GM19324 (cell line): ENCODE data around the gene GUCD1.

Experiments
- ATAC-seq: cut with Tn5 transposase; IDR thresholded peaks from one replicate; pipeline ENCODE4 v1.9.1; 2021; ENCODE audit warnings: mild to moderate bottlenecking, moderate library complexity; ENCODE audit not compliant: unreplicated experiment, low FRiP score

The GUCD1 gene

GRCh38 chr22:24507716-24508115 is 47.2 kb downstream of the GUCD1 start:
- no peak for ATAC-seq

DNA sequence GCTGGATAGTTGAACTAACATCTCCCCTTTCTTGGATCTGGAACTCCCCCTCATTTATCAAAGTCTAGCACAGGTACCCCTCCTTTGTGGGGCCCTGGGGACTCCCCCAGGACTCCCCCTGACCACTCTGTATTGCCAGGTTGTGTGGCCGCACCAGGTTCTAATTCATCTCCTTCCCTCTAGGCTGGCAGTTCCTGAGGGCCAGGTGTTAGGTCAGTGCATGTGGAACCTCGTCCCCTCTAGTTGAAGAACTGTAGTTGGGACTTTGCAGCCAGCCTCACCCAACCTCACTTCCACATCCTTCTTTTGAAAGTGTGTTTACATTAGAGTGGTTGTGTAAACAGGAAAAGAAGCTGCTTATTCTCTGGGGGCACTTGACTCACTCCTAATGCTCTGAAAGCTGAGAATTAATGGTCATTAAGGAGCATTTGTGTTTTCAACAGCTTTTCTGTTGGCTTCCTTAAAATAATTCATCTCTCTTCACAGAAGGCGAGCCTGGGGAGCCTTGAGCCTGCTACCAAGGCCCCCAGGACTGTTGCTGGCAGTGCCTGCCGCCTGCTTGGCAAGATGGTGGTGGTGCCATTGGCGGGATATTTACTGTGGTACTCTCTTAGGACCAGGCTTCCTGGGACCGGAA is 48.0 kb downstream of the GUCD1 start:
- no peak for ATAC-seq

DNA sequence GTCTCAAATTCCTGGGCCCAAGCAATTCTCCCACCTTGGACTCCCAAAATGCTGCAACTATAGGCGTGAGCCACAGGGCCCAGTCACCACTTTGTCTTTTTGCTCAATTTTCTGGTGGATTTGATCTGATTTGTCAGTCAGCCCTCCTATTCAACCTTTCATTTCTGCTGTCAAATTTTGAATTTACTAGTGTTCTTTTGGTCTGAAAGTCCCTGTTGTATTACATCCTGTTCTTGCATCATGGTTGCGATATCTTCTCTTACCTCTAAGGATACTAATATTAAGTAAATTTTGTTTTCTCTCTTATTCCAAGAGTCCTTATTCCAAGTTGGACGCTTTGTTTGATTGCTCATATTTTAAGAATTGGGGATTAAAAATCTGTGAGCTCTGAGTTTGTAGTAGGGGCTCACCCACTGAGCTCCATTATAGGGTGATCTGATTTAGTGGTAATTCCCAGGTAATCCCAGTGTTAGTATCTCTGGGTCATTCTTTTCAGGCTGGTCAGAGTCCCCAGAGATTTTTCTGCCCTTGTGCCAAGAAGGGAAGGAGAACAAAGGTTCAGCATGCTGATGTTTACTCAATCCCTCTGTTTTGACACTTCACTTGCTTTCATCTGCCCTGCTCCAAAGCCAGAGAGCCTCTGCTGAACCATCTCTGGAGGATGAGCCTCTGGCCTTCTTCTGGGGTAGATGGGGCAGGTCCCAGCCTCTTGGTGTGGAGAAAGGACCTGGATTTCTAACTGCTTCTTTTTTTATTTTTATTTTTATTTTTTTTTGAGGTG is 49.8 kb downstream of the GUCD1 start:
- ATAC-seq: no peak

- ATAC-seq: no peak
Measured at GRCh38 chr22:24504540-24504939, 50.4 kb downstream of the GUCD1 start.

- ATAC-seq: no peak
Measured at GRCh38 chr22:24503843-24504338, 51.0 kb downstream of the GUCD1 start.

DNA sequence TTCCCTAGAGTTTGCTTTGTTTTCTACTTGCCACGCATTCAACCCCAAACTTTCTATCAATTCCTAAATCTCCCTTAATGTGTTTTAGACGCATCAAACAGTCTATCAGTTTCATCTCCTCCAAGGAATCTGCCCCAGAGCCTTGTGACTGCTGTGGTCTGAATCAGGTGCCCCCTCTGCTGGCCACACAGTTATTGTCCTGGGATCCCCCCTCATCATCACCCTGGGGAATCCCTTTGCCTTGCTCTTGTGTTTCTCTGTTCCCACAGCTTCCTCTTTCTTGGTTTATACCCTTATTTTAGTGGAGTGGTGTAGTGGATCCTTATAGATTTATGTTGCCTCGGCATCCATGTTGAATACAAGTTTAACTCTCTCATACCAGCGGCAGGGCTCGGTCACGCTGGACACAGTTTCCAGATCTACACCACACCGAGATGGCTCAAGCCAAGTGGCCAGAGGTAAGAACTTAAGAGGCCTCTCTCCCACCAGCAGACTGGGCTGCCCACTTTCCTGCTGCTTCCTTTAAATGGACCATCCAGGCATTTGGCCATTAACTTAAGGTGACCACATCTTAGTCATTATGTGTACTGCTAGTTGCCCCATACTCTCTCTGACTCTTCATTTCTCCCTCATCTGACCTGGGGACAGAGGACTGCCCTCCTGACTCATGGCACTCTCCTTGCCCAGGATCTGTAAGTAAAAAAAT is 51.6 kb downstream of the GUCD1 start:
- no peak for ATAC-seq

DNA sequence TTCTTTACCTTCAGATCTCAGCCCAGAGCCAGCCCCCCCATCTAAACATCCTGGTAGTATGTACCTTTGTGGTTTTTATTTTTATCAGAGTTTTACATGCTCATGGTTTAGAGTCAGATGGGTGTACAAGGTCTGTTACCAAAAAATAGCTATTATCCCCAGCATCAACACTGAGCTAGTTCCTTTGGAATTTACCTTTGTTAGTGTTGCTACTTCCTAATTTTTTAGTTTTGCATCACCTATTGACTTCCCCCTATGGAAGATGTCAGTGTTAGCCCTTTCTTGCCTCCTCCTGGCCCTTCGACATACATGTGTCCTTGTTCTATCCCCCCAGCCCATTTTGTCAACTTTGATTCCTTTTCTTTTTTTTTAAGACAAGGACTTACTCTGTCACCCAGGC is 52.4 kb downstream of the GUCD1 start:
- no peak for ATAC-seq

- no peak for ATAC-seq
Measured at GRCh38 chr22:24502034-24502433, 52.9 kb downstream of the GUCD1 start.

- no peak for ATAC-seq
Measured at GRCh38 chr22:24501301-24502005, 53.5 kb downstream of the GUCD1 start.

DNA sequence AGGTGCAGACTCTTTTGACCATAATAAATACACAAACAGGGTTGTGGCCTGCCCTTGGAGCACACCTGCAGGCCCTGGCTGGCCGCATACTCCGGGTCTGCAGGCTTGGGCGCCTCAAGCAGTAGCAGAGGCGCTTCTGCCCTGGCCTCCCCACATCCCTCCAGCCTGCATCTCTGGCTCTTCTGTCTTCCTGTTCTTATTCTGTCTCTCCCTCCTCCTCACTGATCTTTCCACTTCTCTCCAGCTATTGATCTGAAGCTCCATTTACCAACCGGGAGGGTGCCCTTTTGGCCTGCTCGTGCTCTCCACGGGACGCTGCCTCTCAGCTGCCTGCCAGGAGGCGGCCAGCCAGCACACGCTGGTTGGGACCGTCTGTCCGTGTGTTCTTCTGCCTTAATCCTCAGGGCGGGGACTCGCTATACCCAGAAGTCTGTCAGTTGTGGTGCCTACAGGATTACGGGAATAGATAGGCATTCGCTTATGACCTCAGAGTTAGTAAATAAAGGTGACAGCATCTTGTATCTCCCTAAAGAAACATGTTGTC is 54.6 kb downstream of the GUCD1 start:
- no peak for ATAC-seq

DNA sequence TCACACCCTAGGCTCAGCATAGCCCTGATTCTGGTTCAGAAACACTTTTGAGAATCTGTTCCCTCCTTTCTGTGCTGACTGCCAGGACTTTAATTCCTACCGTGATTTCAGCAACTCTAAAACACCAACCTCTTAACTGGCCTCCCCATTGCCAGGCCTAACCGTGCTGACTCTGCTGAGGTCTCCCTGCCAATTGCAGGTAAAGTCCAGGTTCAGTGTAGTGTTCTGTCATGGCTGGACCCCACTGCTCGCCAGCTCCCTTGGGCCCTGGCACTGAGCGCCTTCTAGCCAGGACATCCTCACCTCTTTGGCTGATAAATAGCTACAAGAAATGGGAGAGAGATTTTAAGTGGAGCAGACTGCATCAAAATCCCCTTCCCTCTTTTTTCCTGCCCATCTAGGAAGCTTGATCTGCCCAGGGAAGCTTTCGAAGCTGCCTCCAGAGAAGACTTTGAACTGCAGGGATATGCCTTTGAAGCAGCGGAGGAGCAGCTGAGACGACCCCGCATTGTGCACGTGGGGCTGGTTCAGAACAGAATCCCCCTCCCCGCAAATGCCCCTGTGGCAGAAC is 55.1 kb downstream of the GUCD1 start:
- ATAC-seq: no peak

- ATAC-seq: no peak
Measured at GRCh38 chr22:24498824-24499223, 56.1 kb downstream of the GUCD1 start.

DNA sequence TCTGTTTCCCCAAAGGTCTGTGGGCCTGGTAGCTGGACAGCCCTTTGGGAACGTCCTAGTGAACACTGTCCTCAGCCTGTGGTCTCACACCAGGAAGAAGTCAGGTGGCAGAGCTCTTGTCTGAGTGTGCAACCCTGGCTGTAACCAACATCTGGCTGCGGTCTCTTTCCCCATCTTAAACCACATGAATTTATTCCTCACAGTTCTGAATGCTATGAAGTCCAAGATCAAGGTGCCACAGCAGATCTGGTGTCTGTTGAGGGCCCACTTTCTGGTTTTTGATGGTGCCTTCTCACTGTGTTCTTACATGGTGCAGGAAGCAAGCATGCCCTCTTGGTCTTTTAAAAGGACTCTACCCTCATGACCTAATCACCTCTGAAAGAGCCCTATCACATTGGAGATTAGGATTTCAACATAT is 57.1 kb downstream of the GUCD1 start:
- no peak for ATAC-seq

- no peak for ATAC-seq
Measured at GRCh38 chr22:24496661-24497060, 58.3 kb downstream of the GUCD1 start.

GRCh38 chr22:24496234-24496633 is 58.7 kb downstream of the GUCD1 start:
- no peak for ATAC-seq

GRCh38 chr22:24495365-24495675 is 59.6 kb downstream of the GUCD1 start:
- no peak for ATAC-seq

DNA sequence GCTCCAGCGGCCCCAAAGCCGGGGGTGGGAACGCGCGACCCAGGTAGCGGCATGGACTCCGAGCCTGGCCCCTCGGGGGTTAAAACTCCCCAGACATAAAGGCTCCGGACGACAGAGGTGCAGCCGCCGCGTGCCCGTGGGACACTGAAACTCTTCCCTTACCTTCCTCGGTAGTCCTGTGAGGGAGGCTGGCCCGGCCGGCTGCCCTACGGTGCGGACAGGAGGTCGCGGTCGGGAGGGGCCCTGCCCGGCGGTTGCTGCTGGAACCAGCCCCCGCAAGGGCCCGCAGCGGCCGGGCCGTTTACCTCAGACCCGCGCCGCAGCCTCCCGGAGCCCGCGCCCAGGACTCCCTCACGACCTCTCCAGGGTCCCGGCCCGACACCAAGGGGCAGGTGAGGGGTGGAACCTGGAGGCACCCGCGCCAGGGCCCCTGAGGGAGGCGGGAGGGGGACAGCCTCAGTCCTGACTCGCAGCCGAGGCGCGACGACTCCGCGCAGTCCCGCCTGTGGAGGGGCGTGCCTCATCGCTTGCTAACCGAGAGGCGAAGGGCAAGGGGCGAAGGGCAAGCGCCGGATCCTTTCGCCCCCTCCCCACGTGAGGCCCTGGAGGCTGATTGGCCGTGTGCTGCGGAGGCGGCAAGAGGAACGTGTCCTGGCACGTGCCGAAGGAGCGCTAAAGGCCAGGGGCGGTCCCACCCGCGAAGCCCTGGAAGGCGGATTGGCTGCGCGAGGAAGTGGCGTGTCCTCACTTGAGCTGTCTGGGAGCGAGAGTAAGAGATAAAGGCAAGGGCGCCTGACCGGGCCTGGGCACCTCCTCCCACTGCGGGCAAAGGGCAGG is 60.2 kb downstream of the GUCD1 start, which contains the start of gene UPB1:
UPB1 (plus strand) TSS at position 805 of the 837 bp plus-strand sequence. CDS start 72 bp downstream, outside the sequence.
- no peak for ATAC-seq

GRCh38 chr22:24494167-24494527 is 60.8 kb downstream of the GUCD1 start:
- no peak for ATAC-seq

DNA sequence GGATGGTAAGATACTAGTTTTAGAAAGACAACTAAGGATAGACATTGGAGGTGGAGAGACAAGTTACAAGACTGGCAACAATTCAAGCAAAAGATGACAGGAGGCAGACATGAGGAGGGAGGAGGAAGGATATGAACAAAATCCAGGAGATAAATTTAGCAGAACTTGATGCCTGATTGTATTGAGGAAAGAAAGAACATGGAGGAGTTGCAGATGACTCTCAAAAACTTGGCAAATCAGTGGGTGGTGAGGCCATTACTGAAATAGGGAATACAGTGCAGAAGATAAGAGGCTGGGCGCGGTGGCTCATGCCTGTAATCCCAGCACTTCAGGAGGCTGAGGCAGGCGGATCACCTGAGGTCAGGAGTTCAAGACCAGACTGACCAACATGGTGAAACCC is 62.5 kb downstream of the GUCD1 start:
- ATAC-seq: no peak
